ENCODE data around the gene MRPS12. TPM values are rescaled to one million over a fixed set of nuclear protein-coding genes. Genes with fewer than 3 reads are reported as not detected.

The MRPS12 gene
- total and polyA plus RNA-seq, 2 of the 13 experiments (the other 11 are each of a cell fraction or from before 2014, with no cell fraction given) = 27.5 to 54.8 TPM

DNA sequence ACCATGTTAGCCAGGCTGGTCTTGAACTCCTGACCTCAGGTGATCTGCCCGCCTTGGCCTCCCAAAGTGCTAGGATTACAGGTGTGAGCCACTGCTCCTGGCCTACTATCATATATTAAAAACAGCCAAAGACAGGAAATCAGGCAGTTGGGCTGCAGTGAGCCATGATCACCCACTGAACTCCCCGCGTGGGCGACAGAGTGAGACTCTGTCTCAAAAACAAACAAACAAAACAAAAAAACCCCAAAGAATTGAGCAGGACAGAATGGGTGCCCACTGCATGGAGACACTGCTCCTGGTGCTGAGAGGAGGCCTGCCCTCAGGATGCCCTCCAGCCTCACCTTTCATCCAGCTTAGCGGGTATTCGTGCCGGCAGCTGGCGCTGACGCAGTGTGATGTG lies 47.5 kb upstream of the MRPS12 start:
- ATAC-seq (no peak), DNase-seq (ENCODE audit: low spot score) (no peak), FAIRE-seq (no peak)
- H3K4me3 ChIP-seq (replicated peaks in 1 of 3; ENCODE audit: insufficient read depth in 1 of 3, low read depth in 2 of 3, low read length in 3 of 3) = no peak overlapping the region
- H3K27me3 ChIP-seq (ENCODE audit: control insufficient read depth in 1 of 2, insufficient read depth in 2 of 2, low read length in 2 of 2) = no peaks in the 10 kb centered on the region
- H3K9me3 ChIP-seq (ENCODE audit: low read length) = no peaks in the 10 kb centered on the region
- H3K4me1 ChIP-seq (ENCODE audit: insufficient read depth, low read length) = peaks cover 22% of the 10 kb centered on the region
- no peak overlapping the region for H3K4me2 ChIP-seq (ENCODE audit: low read depth, low read length)
- peaks cover 0 to 4% of the 10 kb centered on the region in 2 experiments; a peak in 2 of 5 replicates for H3K36me3 ChIP-seq (replicated peaks in 1 of 2; ENCODE audit: control insufficient read depth in 1 of 2, insufficient read depth in 2 of 2, low read length in 2 of 2)
- ChIA-PET POLR2A (no interaction called here), CTCF (ENCODE audit: low intra/inter-chr PET ratio, low total read pairs) (no interaction called here)
- H3K9ac ChIP-seq (ENCODE audit: insufficient read depth, low read depth, low read length) = no peak overlapping the region
- WGBS (ENCODE audit: low lambda C conversion rate) = over 99% methylated on average over 9 of the region's 9 CpGs
- no peak overlapping the region for H2AFZ ChIP-seq (ENCODE audit: low read length)
- in situ Hi-C loops (cut with HindIII; ENCODE audit: extremely low pct_ligation_motif_present, low pct_unique_long_range_greater_than_20kb) = no loop called here
- intact Hi-C loops (cut with micrococcal nuclease; ENCODE audit: unreplicated experiment) = no loop called here
- H4K20me1 ChIP-seq (ENCODE audit: insufficient read depth, low read length) = no peaks in the 10 kb centered on the region
- BruUV-seq (replicated peaks) = no TSS peak
- H3K79me2 ChIP-seq (ENCODE audit: insufficient read depth, low read length) = no peaks in the 10 kb centered on the region
- H3K27ac ChIP-seq (ENCODE audit: extremely low read length, insufficient read depth, low read length) = no peak overlapping the region
- TF ChIP-seq, protein P1, sequence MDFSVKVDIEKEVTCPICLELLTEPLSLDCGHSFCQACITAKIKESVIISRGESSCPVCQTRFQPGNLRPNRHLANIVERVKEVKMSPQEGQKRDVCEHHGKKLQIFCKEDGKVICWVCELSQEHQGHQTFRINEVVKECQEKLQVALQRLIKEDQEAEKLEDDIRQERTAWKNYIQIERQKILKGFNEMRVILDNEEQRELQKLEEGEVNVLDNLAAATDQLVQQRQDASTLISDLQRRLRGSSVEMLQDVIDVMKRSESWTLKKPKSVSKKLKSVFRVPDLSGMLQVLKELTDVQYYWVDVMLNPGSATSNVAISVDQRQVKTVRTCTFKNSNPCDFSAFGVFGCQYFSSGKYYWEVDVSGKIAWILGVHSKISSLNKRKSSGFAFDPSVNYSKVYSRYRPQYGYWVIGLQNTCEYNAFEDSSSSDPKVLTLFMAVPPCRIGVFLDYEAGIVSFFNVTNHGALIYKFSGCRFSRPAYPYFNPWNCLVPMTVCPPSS (IDR thresholded peaks at IDR 0.05) = no peak
- no peak for TF ChIP-seq ISL2 (CRISPR knock-in tag; IDR thresholded peaks at IDR 0.05)
- no peak for TF ChIP-seq ADNP (CRISPR knock-in tag; IDR thresholded peaks at IDR 0.05)
- TF ChIP-seq POLR2AphosphoS5 (IDR thresholded peaks at IDR 0.05; ENCODE audit: low read depth, low read length) = no peak
- no peak for TF ChIP-seq FOXK1 (CRISPR knock-in tag; IDR thresholded peaks at IDR 0.05; ENCODE audit: borderline replicate concordance, low read depth)
- TF ChIP-seq ZFX (CRISPR knock-in tag; IDR thresholded peaks at IDR 0.05; ENCODE audit: low read depth) = no peak
- no peak for TF ChIP-seq ZNF563 (CRISPR knock-in tag; IDR thresholded peaks at IDR 0.05)
- TF ChIP-seq, protein P2, sequence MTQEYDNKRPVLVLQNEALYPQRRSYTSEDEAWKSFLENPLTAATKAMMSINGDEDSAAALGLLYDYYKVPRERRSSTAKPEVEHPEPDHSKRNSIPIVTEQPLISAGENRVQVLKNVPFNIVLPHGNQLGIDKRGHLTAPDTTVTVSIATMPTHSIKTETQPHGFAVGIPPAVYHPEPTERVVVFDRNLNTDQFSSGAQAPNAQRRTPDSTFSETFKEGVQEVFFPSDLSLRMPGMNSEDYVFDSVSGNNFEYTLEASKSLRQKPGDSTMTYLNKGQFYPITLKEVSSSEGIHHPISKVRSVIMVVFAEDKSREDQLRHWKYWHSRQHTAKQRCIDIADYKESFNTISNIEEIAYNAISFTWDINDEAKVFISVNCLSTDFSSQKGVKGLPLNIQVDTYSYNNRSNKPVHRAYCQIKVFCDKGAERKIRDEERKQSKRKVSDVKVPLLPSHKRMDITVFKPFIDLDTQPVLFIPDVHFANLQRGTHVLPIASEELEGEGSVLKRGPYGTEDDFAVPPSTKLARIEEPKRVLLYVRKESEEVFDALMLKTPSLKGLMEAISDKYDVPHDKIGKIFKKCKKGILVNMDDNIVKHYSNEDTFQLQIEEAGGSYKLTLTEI (CRISPR knock-in tag; conservative IDR thresholded peaks at IDR 0.05) = no peak
- TF ChIP-seq ZNF629 (CRISPR knock-in tag; conservative IDR thresholded peaks at IDR 0.05) = no peak
- no peak for TF ChIP-seq BHLHE40 (IDR thresholded peaks at IDR 0.05; ENCODE audit: low read length)
- no peak for TF ChIP-seq ZNF274 (CRISPR knock-in tag; IDR thresholded peaks at IDR 0.05)
- no peak for TF ChIP-seq ZNF251 (CRISPR knock-in tag; IDR thresholded peaks at IDR 0.05)
- TF ChIP-seq ZNF383 (CRISPR knock-in tag; IDR thresholded peaks at IDR 0.05; ENCODE audit: borderline replicate concordance) = no peak
- TF ChIP-seq ZNF432 (CRISPR knock-in tag; IDR thresholded peaks at IDR 0.05; ENCODE audit: borderline replicate concordance) = no peak
- TF ChIP-seq, protein P3, sequence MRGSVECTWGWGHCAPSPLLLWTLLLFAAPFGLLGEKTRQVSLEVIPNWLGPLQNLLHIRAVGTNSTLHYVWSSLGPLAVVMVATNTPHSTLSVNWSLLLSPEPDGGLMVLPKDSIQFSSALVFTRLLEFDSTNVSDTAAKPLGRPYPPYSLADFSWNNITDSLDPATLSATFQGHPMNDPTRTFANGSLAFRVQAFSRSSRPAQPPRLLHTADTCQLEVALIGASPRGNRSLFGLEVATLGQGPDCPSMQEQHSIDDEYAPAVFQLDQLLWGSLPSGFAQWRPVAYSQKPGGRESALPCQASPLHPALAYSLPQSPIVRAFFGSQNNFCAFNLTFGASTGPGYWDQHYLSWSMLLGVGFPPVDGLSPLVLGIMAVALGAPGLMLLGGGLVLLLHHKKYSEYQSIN (CRISPR knock-in tag; IDR thresholded peaks at IDR 0.05; ENCODE audit: borderline replicate concordance) = no peak
- TF ChIP-seq, protein P4, sequence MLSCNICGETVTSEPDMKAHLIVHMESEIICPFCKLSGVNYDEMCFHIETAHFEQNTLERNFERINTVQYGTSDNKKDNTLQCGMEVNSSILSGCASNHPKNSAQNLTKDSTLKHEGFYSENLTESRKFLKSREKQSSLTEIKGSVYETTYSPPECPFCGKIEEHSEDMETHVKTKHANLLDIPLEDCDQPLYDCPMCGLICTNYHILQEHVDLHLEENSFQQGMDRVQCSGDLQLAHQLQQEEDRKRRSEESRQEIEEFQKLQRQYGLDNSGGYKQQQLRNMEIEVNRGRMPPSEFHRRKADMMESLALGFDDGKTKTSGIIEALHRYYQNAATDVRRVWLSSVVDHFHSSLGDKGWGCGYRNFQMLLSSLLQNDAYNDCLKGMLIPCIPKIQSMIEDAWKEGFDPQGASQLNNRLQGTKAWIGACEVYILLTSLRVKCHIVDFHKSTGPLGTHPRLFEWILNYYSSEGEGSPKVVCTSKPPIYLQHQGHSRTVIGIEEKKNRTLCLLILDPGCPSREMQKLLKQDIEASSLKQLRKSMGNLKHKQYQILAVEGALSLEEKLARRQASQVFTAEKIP (CRISPR knock-in tag; IDR thresholded peaks at IDR 0.05; ENCODE audit: borderline replicate concordance) = no peak
- TF ChIP-seq, protein P5, sequence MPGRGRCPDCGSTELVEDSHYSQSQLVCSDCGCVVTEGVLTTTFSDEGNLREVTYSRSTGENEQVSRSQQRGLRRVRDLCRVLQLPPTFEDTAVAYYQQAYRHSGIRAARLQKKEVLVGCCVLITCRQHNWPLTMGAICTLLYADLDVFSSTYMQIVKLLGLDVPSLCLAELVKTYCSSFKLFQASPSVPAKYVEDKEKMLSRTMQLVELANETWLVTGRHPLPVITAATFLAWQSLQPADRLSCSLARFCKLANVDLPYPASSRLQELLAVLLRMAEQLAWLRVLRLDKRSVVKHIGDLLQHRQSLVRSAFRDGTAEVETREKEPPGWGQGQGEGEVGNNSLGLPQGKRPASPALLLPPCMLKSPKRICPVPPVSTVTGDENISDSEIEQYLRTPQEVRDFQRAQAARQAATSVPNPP (CRISPR knock-in tag; IDR thresholded peaks at IDR 0.05) = no peak
- TF ChIP-seq KLF9 (CRISPR knock-in tag; IDR thresholded peaks at IDR 0.05; ENCODE audit: low read depth) = no peak
